GM19025 (cell line): ENCODE measurements around the gene SSC5D.
"Not testable (repeated sequence)": the region's sequence is repeated elsewhere in the genome, so short reads cannot be mapped to it uniquely, and the experiment has no call there.

Source experiments
- ATAC-seq: cut with Tn5 transposase; IDR thresholded peaks from one replicate; pipeline ENCODE4 v1.9.1; 2021; ENCODE audit warnings: mild to moderate bottlenecking, low read depth, moderate library complexity; ENCODE audit not compliant: unreplicated experiment

Gene SSC5D

DNA sequence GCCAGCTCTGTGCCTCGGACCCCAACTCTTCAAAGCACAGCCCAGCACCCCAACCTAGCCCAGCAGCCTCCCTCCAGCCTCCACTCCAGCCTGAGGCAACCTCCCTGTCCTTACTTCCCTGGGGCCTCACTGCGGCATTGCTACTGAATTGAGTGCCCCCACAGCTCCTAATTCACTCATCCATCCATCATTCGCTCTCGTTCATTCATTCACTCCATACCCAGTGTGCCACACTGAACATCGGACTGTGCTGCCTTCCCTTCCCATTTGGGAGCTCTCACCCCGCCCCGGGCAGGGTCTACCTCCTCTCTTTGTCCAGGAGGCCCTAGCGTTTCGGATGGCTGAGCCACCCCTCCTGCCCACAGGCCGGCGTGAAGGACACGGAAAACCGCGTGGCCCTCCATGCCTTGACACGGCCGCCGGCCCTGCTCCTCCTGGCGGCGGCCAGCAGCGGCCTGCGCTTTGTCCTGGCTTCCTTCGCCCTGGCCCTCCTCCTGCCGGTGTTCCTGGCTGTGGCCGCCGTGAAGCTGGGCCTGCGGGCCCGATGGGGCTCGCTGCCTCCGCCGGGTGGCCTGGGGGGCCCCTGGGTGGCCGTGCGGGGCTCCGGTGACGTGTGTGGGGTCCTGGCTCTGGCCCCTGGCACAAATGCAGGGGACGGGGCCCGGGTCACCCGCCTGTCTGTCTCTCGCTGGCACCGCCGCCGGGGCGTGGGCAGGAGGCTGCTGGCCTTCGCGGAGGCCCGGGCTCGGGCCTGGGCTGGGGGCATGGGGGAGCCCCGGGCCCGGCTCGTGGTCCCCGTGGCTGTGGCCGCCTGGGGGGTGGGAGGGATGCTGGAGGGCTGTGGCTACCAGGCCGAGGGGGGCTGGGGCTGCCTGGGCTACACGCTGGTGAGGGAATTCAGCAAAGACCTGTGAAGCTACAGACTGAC is 1.9 kb upstream of the SSC5D start:
- no peak for ATAC-seq

DNA sequence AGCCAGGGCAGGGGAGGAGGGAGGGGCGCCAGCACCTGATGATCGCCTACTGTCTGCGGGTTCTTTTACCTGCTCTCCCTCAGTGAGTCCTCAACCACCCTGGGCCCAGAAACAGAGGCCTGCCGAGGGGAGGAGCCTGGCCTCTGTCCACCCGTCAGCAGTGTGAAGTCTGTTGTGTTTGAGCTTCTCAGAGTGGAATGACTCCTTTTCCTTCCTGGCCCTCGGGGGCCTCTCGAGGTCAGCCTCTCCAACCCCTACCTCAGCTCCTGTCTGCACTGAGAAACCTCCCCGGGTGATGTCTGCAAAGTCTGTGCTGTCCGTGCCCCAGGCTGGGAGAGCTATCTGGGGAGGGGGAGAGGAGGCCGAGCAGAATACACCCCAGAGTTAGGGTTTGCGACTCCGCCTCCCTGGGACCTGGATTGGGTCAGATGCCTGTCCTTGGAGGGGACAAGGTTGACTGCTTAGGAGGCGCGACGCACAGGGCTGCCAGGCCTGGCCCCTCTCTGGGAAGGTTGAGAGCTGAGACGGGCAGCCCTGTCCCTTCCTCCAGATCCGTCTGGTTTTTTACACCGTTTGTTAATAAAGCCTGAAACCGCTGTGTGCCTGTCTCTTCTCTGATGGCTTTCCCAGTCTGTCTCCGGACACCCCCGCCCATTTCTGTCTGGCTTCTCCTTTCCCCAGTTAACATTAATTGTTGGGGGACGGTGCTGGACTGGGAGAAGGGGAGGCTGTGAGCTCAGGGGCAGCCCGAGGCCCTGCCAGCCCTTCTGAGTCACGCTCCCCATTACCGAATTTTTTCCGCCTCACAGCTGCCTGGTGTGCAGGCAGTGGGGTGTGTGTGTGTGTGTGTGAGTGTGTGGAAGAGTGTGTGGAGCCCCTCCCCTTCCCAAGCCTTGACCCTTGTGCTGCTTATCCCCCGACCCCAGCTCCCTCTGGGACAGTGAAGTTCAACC is 989 bp upstream of the SSC5D start:
- no peak for ATAC-seq

DNA sequence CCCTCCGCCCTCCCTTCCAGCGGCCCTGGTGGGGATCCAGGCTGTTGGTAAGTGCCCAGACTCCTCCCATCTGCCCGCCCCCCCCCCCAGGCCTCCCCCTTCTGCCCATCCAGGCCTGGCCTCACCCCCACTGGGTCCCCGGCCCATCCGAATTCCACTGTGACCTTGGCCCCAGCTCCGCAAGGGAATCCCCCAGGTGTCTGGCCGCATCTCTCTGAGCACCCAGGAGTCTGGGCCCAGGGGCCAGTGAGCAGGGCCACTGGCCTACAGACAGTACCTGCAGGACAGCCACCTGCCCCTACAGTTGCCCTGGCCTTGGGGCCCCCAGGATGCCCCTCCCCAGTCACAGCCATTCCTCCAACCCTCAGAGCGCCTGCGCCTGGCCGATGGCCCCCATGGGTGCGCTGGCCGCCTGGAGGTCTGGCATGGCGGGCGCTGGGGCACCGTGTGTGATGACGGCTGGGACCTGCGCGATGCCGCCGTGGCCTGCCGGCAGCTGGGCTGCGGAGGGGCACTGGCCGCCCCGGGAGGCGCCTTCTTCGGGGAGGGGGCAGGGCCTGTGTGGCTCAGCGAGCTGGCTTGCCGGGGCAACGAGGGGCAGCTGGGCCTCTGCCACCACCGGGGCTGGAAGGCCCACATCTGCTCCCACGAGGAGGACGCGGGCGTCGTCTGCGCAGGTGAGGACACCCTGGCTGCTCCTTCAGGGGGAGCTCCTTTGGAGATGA is 912 bp downstream of the SSC5D start:
- ATAC-seq, result no peak

DNA sequence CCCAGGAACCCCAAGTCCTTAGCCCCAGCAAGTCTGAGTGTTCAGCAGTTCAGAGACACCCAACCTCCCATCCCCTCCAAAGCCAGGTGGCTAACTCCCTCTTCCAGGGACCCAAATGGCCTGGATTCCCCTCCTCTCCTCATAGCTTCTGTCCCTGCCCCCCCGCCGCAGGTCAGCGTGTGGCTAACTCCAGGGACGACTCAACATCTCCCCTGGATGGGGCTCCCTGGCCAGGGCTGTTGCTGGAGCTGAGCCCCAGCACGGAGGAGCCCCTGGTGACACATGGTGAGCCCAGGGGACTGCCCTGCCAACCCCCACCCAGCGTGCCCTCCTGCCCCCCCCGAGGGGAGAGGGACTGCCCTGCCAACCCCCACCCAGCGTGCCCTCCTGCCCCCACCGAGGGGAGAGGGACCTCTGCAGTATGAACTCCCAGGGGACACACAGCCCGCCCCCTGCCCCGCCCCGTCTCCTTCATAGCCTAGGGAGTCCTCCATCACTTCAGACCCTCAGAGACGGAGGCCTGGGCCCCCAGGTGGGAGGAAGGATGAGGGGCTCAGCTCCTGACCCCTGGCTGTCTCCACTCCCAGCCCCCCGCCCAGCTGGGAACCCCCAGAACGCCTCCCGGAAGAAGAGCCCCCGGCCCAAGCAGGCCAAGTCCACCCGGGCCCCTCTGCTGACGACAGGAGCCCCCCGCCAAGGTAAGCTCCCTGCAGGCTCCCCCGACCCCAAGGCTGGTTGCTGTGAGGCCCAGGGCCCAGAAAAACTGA is 1.7 kb downstream of the SSC5D start:
- no peak for ATAC-seq

DNA sequence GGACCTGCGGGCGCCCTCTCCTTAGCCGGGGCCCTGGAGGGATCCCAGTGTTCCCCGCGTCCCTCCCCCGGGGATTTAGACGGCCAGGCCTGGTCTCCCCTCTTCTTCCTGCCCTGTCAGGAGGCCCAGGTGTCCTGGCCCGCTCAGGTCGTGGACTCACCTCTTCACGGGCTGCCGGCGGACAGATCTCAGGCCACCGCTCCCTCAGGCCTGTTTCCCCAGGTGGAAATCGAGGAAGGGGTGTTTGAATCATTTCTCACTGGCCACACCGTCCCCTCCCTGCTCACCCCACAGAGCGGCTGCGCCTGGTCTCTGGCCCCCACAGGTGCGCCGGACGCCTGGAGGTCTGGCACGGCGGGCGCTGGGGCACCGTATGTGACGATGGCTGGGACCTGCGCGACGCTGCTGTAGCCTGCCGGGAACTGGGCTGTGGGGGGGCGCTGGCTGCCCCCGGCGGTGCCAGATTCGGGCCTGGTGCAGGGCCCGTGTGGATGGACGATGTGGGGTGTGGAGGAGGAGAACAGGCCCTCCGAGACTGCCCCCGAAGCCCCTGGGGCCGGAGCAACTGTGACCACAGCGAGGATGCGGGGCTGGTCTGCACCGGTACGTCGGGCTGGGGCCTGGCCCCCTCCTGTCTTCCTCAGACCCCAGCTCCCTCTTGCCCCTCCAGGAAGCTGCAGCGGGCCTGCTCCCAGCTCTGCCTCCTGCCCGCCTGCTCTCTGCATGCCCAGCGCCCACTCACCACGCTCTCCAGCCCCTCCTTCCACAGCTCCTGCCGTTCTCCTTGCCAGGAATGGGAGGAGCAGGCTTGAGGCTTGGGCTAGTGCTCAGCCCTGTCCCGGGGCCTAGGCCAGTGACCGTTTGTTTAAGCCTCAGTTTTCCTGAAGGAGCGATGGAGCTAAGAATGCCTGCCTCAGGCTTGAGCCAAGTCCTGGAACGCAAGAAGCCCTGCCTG is 2.5 kb downstream of the SSC5D start:
- no peak for ATAC-seq

DNA sequence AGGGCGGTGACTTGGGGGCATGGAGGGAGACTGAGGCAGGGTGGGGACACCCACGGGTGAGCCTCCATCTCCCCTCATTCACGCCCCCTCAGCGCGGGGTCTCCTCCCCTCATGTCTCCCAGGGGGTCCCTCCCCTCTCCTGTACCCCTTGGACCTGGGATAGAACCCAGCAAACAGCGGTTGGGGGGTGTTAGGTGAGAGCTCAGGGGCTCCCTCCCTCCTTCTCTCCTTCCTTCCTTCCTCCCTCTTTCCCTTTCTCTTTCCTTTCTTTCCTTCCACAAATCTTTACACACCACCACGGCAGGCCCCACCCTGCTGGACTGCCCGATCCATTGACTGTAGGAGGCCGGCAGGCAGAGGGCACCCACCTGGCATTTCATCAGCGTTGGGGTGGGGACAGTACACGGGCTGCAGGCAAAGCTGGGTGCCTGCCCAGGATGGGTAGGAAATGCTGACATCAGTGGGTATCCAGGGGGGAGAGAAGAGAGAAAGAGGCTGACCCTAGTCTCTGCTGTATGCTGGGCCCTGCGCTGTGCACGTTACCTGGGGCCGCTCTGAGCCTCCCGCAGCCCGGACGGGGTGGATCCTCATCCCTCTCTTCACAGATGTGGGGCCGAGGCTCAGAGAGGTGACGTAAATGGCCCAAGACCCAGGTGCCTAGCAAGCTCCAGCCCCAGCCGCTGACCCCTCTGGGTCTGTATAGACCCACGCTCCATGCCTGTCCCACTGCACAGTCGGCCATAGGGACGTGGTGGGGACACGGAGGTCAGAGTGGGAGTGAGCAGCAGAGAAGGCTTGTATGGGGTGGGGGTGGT is 3.5 kb downstream of the SSC5D start:
- no peak for ATAC-seq

DNA sequence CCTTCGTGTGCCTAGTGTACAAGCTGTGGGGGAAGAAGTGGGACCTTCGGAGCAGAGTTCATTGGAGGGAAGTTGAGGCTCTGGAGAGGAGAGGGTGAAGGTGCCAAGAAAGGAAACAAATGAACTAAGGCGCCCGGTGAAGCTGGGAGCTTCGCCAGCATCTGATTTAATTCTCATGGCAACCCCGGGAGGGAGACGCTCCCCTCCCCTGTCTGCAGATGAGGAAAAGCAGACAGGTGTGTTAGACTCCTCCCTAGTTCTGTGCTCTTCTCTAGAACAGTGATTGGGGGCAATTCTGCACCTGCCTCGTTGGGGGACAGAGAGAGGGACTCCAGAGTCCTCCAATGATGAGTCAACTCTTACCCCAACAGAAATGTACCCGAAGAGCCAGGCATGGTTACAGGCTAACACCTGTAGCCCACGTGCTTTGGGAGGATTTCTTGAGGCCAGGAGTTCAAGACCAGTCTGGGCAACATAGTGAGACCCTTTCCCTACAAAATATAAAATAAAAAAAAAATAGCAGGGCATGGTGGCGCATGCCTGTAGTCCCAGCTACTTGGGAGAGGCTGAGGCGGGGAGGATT is 4.2 kb downstream of the SSC5D start:
- ATAC-seq, result no peak

DNA sequence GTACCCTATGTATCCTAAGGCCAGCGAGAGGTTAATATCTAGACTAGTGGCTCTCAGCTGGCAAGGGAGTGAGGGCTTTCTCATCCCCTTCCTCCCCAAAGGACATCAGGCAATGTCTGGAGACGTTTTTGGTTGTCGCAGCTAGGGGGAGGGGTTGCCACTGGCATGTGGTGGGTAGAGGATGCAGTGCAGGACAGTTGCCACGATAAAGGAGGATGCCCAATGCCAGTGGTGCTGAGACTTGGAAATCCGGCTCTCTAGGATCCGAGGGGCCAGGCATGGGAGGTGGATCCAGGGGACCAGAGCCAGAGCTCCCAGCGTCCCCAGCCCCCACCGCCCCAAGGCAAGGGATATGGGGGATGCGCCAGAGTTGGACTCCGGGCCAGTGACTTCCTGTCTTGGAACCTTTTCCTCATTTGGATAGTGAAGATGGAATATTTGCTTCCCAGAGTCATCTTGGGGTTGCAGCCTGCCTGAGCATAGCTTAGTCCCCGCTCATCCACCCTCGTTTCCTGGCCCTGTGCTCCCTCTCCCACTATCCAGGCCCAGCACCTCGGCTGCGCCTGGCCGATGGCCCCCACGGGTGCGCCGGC is 4.9 kb downstream of the SSC5D start:
- no peak for ATAC-seq

DNA sequence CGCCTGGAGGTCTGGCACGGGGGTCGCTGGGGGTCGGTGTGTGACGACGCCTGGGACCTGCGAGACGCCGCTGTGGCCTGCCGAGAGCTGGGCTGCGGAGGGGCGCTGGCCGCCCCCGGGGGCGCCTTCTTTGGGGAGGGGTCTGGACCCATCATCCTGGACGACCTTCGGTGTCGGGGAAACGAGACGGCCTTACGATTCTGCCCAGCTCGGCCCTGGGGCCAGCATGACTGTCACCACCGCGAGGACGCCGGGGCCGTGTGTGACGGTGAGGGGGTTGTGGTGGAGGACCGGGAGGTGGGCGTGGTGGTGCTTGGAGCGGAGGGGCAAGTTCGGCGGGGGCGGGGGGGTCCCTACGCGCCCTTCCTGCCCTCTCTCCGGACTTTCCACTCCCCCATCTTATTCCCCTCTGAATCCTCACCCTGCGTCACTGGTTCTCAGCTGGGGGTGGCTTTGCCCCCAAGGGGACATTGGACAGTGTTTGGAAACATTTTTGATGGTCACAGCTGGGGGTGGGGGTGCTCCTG is 5.5 kb downstream of the SSC5D start:
- ATAC-seq, result no peak

DNA sequence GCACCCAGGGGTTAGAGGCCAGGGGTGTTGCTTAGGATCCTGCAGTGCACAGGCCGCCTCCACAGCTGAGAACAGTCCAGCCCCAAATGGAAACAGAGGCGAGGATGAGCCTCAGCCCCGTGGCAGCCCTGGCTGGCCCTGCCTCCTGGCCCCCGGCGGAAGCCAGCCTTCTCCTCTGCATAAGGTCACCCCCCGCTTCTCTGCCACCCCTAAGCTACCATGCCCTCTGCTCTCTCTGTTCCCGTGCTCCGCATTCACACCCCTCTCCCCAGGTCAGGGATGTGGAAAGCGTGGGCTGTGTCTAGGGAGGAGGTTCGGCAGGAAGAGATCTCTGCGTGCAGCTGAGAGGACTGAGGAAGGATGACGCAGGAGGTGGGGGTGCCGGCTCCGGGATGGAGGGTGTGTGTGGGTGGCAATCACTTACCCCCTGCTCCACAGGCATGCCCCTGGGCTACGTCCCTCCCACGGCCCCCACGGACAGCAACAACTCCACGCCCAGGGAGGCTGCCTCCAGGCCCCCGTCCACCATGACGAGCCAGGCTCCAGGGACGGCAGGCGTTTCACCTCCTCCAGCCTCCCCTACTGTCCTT is 6.0 kb downstream of the SSC5D start:
- no peak for ATAC-seq

DNA sequence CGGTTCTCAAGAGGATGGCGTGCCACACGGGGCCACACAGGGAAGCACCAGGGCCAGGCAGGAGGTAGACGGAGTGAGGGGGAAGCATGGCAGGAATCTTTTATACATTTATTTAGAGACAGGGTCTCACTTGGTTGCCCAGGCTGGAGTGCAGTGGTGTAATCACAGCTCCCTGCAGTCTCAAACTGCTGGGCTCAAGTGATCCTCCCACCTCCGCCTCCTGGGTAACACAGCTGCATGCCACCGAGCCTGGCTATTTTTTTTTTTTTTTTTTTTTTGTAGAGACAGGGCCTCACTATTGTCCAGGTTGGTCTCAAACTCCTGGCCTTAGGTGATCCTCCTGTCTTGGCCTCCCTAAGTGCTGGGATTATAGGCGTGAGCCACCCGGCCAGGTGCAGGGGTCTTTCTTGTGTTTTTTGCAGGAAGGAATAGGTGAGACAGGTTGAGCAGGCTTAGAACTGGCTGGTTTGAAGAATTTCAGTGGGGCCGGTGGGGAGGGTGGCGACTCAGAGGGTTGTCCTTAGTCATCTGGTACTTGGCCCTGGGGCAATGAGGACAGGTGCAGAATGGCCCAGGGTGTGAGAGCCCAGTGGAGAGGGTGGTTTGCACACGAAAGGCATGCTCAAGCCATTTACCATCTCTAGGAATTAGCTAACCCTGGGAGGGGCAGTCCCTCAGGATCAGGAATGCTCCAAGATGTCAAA is 7.6 kb downstream of the SSC5D start:
- ATAC-seq, result no peak

DNA sequence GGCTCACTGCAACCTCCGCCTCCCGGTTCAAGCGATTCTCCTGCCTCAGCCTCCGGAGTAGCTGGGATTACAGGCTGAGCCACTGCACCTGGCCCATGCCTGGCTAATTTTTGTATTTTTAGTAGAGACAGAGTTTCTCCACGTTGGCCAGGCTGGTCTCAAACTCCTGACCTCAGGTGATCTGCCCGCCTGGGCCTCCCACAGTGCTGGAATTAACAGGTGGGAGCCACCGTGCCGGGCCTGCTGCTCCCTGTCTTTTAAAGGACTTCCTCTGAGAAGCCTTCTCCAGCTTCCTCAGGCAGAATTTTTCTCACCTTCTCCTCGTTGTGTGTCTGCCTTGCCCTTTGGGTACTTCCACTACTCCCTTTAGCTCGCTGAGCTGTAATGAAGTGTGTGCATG is 8.6 kb downstream of the SSC5D start:
- ATAC-seq, result not testable (repeated sequence)

DNA sequence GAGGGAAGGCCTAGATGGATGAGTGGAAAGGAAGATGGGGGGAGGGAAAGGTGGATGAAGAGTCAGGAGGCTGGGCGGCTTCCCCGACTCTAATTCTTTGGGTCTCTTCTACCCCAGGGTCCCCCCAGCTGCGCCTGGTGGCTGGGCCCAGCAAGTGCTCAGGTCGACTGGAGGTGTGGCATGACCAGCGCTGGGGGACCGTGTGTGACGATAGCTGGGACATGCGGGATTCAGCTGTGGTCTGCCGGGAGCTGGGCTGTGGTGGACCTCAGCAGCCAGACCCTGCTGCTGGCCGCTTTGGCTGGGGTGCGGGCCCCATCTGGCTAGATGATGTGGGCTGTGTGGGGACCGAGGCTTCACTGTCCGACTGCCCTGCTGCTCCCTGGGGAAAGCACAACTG is 9.5 kb downstream of the SSC5D start:
- no peak for ATAC-seq

DNA sequence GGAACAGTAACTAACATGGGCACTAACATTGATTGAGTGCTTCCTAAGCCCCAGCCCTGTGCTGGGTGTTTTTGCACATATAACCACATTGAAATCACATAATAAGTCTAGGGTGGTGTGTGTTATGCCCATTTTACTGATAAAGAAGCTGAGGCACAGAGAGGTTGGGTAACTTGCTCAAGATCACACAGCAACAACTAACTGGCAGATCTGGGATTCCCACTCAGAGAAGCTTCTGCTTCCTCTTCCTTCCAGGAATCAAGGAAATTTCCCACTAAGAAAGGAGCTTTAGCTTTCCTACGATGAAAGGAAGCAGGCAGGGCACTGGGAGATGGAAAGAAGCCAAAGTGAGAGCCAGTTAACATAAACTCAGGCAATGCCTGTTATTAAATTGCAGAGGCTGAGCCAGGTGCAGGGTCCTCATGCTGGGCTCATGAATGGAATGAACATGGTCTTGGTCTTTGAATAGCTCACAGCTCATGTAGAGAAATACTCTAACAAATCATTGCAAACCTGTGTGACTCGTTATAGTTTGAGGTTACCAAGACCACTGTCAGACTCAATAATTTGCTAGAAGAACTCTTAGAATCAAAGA is 10.1 kb downstream of the SSC5D start:
- no peak for ATAC-seq

DNA sequence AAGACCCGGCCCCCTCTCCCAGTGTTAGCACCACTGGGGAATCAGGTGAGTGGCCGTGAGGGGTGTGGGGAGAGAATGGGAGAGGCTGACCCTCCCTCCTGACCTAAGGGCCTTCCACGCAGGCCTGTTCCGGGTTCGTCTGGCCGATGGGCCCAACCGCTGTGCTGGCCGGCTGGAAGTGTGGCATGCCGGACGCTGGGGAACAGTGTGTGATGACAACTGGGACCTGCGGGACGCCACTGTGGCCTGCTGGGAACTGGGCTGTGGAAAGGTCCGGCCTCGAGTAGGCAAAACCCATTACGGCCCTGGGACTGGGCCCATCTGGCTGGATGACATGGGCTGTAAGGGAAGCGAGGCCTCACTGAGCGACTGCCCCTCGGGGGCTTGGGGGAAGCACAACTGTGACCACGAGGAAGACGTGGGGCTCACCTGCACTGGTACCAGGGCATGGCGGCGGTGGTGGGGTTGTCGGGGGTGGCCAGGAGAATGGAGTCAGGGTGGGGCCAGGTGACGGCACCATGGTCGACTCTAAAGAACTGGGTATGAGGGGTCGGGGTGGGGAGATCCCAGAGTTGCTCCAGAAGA is 12.2 kb downstream of the SSC5D start:
- no peak for ATAC-seq
